Measurements from ENCODE around the gene MTHFD1L.

MTHFD1L gene

DNA sequence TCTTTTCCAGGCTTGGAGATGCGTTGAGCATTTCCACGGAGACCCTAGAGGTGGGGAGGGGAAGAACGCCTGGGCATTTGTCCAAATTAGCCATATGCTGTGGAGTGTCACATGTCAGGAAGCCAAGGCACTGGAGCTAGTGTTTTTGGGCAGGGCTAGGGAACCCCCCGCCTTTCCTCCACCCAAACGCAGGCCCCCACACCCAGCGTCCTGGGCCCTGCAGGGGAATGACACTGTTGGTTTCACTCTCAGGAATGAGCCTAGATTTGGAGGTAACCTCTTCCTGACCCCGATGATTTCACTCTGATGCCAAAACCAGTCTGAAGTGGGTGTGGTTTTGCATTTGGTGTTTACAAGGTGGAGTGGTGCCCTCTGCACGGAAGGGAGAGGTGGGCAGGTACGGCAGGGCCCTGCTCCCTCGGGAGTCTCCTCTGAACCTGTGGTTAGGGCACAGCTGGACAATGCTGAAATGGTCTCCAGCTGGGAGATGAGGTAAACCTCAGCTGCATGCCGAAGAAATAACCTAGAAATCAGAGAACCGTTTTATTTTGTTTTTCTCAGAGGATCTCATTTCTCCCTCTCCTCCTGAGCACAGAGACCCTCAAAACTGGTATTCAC is 29.5 kb downstream of the MTHFD1L start:
- no peak overlapping the region for H3K27ac ChIP-seq (ENCODE audit: low read depth, low read length)
- H3K36me3 ChIP-seq (ENCODE audit: control insufficient read depth in 5 of 5, insufficient read depth in 5 of 5, low read length in 5 of 5), result peaks cover 0 to 3% (median 0%) of the 10 kb centered on the region in 5 donors
- H3K9me3 ChIP-seq (ENCODE audit: control insufficient read depth in 5 of 5, low read length in 5 of 5), result no peaks in the 10 kb centered on the region
- H3K4me1 ChIP-seq (ENCODE audit: control insufficient read depth in 5 of 5, insufficient read depth in 5 of 5, low read length in 5 of 5), result peaks cover 0 to 35% (median 14%) of the 10 kb centered on the region in 5 donors
- H3K27me3 ChIP-seq (ENCODE audit: control insufficient read depth in 5 of 5, insufficient read depth in 4 of 5, low read length in 5 of 5), result no peaks in the 10 kb centered on the region
- no peak overlapping the region for H3K9ac ChIP-seq (ENCODE audit: low read length in 5 of 5)
- peak overlapping the region in 3 of 5 donors; percentile 14 to 48 (median 22) for H3K4me3 ChIP-seq (ENCODE audit: low read depth in 1 of 5, low read length in 5 of 5)

DNA sequence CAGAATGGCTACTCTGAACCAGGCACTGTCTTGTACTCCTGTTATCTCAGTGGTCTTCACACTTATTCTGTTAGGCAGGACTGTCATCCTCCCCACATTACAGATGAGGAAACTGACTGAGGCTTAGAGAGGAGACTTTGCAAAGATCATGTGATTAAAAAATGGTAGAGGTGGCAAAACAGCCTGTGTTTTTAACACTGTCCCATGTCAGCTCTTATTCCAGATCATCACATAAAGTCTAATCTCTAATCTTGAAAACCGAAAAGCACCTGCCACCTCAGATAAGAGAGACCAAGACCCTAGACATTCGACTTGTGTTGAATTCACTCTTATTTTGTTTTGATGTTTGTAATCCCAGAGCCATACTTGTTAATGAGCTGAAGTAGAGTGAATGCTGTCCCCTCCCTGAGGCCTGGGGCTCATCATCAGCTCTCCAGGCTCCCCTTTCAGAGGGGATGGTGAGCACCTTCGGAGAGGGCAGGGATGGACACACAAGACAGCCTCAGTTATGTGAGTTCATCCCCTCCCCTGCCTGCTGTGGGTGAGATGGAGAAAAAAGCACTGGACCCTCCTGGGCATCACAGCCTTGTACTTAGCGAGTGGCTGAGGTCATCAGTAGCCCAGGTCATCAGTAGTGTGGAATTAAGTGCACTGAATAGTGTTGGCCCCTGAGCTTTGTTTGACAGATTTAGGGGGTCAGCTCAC is 30.6 kb downstream of the MTHFD1L start:
- no peaks in the 10 kb centered on the region for H3K36me3 ChIP-seq (ENCODE audit: control insufficient read depth in 5 of 5, insufficient read depth in 5 of 5, low read length in 5 of 5)
- H3K4me1 ChIP-seq (ENCODE audit: control insufficient read depth in 5 of 5, insufficient read depth in 5 of 5, low read length in 5 of 5), result peaks cover 0 to 35% (median 14%) of the 10 kb centered on the region in 5 donors
- no peak overlapping the region for H3K9ac ChIP-seq (ENCODE audit: low read length in 5 of 5)
- no peaks in the 10 kb centered on the region for H3K9me3 ChIP-seq (ENCODE audit: control insufficient read depth in 5 of 5, low read length in 5 of 5)
- no peak overlapping the region for H3K27ac ChIP-seq (ENCODE audit: low read depth, low read length)
- no peaks in the 10 kb centered on the region for H3K27me3 ChIP-seq (ENCODE audit: control insufficient read depth in 5 of 5, insufficient read depth in 4 of 5, low read length in 5 of 5)
- H3K4me3 ChIP-seq (ENCODE audit: low read depth in 1 of 5, low read length in 5 of 5), result no peak overlapping the region

DNA sequence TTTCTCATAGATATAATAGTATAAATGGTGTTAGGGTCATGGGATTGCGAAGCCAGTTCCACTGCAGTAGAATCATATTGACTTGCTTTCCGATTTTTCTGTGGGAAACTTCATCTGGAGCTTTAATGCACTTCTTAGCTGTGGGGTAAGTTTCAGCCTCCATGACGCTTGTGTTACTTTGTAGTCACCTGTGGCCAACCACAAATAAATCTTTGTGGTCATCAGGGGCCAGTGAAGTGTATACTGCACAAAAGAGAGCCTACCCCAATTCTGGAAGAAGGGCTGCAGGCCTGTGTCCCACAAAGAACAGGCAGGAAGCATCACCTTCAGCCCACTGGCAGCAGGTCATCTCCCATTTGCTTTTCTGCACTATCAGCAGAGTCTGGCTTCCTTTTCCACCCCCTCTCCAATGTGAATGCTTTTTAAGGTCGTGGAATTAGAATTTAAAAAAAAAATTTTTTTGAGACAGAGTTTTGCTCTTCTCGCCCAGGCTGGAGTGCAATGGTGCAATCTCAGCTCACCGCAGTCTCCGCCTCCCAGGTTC is 32.0 kb downstream of the MTHFD1L start:
- H3K9me3 ChIP-seq (ENCODE audit: control insufficient read depth in 5 of 5, low read length in 5 of 5), result no peaks in the 10 kb centered on the region
- no peaks in the 10 kb centered on the region for H3K36me3 ChIP-seq (ENCODE audit: control insufficient read depth in 5 of 5, insufficient read depth in 5 of 5, low read length in 5 of 5)
- H3K4me3 ChIP-seq (ENCODE audit: low read depth in 1 of 5, low read length in 5 of 5), result no peak overlapping the region
- peaks cover 0 to 39% (median 19%) of the 10 kb centered on the region in 5 donors for H3K4me1 ChIP-seq (ENCODE audit: control insufficient read depth in 5 of 5, insufficient read depth in 5 of 5, low read length in 5 of 5)
- H3K9ac ChIP-seq (ENCODE audit: low read length in 5 of 5), result no peak overlapping the region
- no peak overlapping the region for H3K27ac ChIP-seq (ENCODE audit: low read depth, low read length)
- H3K27me3 ChIP-seq (ENCODE audit: control insufficient read depth in 5 of 5, insufficient read depth in 4 of 5, low read length in 5 of 5), result no peaks in the 10 kb centered on the region

DNA sequence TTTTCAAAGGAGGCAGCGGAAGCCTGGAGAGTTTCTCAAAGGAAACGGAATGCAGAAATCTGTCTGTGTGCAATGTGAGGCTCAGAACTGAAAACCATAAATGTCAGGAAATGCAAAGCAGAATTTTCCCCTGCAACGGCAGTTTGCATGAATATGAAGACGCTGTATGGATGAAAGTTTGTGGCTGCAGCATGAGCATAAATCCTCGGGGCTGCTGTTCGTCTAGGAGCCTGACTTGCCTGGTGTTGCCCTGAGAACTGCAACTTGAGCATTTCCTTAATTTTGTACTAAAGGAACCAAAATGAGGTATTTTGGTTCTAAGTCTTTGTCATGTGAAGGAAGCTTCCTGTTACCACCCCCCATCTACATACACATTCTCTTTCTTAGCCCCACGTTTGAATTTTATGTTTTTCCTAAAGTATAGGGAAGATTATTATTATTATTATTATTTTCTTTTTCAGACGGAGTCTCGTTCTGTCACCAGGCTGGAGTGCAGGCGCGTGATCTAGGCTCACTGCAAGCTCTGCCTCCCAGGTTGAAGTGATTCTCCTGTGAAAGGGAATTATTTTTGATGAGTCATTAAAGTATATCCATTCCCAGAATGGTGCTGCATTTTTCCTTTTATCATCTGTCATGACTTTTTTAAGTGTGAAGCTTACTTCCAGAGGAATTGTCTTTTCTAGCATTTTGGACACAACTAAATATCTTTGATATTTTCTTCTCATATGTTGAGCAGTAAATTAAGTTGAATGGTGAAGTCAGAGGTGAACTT is 33.1 kb downstream of the MTHFD1L start:
- H3K36me3 ChIP-seq (ENCODE audit: control insufficient read depth in 5 of 5, insufficient read depth in 5 of 5, low read length in 5 of 5), result no peaks in the 10 kb centered on the region
- H3K4me3 ChIP-seq (ENCODE audit: low read depth in 1 of 5, low read length in 5 of 5), result peak overlapping the region in 1 of 5 donors; percentile 25
- peaks cover 0 to 42% (median 30%) of the 10 kb centered on the region in 5 donors for H3K4me1 ChIP-seq (ENCODE audit: control insufficient read depth in 5 of 5, insufficient read depth in 5 of 5, low read length in 5 of 5)
- no peak overlapping the region for H3K27ac ChIP-seq (ENCODE audit: low read depth, low read length)
- no peaks in the 10 kb centered on the region for H3K27me3 ChIP-seq (ENCODE audit: control insufficient read depth in 5 of 5, insufficient read depth in 4 of 5, low read length in 5 of 5)
- no peaks in the 10 kb centered on the region for H3K9me3 ChIP-seq (ENCODE audit: control insufficient read depth in 5 of 5, low read length in 5 of 5)
- H3K9ac ChIP-seq (ENCODE audit: low read length in 5 of 5), result no peak overlapping the region

DNA sequence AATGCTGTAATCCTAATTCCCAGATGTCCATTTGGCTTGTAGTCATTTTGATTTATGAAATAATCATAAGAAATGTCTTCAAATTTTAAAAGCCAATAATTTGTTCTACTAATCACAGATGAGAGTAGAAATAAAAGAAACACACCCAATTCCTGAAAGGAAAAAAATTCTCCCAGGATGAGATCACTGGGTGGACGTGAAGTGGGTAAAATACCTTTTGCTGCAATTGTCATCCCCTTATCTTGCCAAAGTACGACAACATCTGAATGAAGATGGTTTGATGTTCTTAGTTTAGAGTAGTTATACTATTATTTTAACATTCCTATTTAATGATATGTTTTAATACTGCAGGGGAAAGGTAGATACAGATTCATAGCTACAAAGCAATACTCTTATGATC is 33.7 kb downstream of the MTHFD1L start:
- no peak overlapping the region for H3K4me3 ChIP-seq (ENCODE audit: low read depth in 1 of 5, low read length in 5 of 5)
- H3K27ac ChIP-seq (ENCODE audit: low read depth, low read length), result no peak overlapping the region
- peaks cover 0 to 42% (median 31%) of the 10 kb centered on the region in 5 donors for H3K4me1 ChIP-seq (ENCODE audit: control insufficient read depth in 5 of 5, insufficient read depth in 5 of 5, low read length in 5 of 5)

DNA sequence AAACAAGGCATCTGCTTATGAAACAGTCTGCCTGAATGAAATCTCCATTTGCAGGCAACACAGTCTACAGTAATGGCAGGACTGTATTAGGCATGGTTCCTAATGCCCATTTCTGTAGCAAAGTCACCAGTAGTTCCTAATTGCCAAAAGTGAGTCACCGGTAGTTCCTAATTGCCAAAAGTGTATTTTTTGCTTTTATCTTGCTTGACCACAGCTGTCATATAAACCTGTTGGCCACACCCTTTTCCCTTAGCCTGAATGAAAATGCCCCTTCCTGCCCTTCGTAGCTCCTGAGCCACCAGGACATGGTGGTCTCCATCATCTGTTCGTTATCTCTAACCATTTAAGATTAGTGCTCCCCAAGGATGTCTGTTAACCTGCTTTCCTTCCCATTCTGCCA is 34.5 kb downstream of the MTHFD1L start:
- Histone ChIP-seq H3K4me1 (ENCODE audit: control insufficient read depth in 5 of 5, insufficient read depth in 5 of 5, low read length in 5 of 5) (peaks cover 0 to 37% (median 27%) of the 10 kb centered on the region in 5 donors), H3K9me3 (ENCODE audit: control insufficient read depth in 5 of 5, low read length in 5 of 5) (no peaks in the 10 kb centered on the region), H3K9ac (ENCODE audit: low read length in 5 of 5) (no peak overlapping the region), H3K27me3 (ENCODE audit: control insufficient read depth in 5 of 5, insufficient read depth in 4 of 5, low read length in 5 of 5) (no peaks in the 10 kb centered on the region), H3K4me3 (ENCODE audit: low read depth in 1 of 5, low read length in 5 of 5) (no peak overlapping the region), H3K27ac (ENCODE audit: low read depth, low read length) (no peak overlapping the region), H3K36me3 (ENCODE audit: control insufficient read depth in 5 of 5, insufficient read depth in 5 of 5, low read length in 5 of 5) (no peaks in the 10 kb centered on the region)

More for the DNA sequence above, 33.7 kb downstream of the MTHFD1L start:
- Histone ChIP-seq H3K27me3 (ENCODE audit: control insufficient read depth in 5 of 5, insufficient read depth in 4 of 5, low read length in 5 of 5) (no peaks in the 10 kb centered on the region), H3K36me3 (ENCODE audit: control insufficient read depth in 5 of 5, insufficient read depth in 5 of 5, low read length in 5 of 5) (no peaks in the 10 kb centered on the region), H3K9ac (ENCODE audit: low read length in 5 of 5) (no peak overlapping the region), H3K9me3 (ENCODE audit: control insufficient read depth in 5 of 5, low read length in 5 of 5) (no peaks in the 10 kb centered on the region)

DNA sequence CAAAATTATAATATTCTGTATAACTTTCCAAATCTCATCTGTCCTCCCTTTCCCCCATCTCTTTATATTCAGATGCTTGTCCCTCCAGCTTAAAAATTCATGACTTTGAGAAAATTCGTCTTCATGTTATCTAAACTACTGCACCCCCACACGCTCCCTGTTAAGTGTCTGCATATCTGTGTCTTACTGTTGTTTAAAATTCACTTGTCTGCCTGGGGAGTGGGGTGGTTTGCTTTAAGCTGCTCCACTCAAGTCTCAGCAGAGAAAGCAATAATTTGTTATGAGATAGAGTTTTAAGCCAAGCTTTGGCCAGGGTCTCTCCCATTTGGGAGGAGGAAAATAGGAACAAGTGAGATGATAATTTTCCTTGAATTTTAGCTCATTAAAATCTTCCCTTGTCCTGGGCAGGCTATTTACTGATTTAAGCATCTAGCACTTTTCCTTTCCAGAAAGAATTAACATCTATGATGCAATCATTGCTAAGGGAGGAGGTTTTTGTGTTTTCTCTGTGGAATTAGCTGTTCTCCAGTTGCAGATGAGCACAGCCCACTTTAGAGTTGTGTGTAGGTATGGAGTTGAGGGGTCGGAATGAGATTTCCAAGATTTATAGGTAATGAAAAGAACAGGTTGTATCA is 36.8 kb downstream of the MTHFD1L start:
- Histone ChIP-seq H3K27ac (ENCODE audit: low read depth, low read length) (no peak overlapping the region), H3K9ac (ENCODE audit: low read length in 5 of 5) (no peak overlapping the region), H3K9me3 (ENCODE audit: control insufficient read depth in 5 of 5, low read length in 5 of 5) (no peaks in the 10 kb centered on the region), H3K4me3 (ENCODE audit: low read depth in 1 of 5, low read length in 5 of 5) (no peak overlapping the region), H3K27me3 (ENCODE audit: control insufficient read depth in 5 of 5, insufficient read depth in 4 of 5, low read length in 5 of 5) (no peaks in the 10 kb centered on the region), H3K36me3 (ENCODE audit: control insufficient read depth in 5 of 5, insufficient read depth in 5 of 5, low read length in 5 of 5) (no peaks in the 10 kb centered on the region), H3K4me1 (ENCODE audit: control insufficient read depth in 5 of 5, insufficient read depth in 5 of 5, low read length in 5 of 5) (peaks cover 0 to 33% (median 27%) of the 10 kb centered on the region in 5 donors)

DNA sequence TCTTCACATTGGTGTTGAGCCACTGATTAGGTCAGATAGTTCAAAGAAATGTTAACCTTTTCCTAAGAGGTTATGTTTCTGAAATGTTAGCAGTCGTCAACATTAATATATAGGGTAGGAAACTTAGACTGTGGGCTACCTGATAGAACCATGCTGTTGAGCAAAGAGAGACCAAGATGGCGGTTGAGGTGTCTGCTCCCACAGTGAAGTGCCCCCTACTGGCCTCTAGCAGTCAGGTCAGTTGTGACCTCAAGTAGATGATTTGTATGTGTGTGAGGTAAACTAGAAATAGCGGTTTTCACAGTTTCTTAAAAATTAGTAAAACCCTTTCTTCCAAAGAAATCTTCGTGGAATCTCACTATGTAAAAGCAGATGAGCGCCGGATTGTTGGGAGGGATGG is 40.3 kb downstream of the MTHFD1L start:
- Histone ChIP-seq H3K4me1 (ENCODE audit: control insufficient read depth in 5 of 5, insufficient read depth in 5 of 5, low read length in 5 of 5) (peaks cover 0 to 18% (median 13%) of the 10 kb centered on the region in 5 donors), H3K27ac (ENCODE audit: low read depth, low read length) (no peak overlapping the region), H3K9me3 (ENCODE audit: control insufficient read depth in 5 of 5, low read length in 5 of 5) (no peaks in the 10 kb centered on the region), H3K9ac (ENCODE audit: low read length in 5 of 5) (no peak overlapping the region), H3K4me3 (ENCODE audit: low read depth in 1 of 5, low read length in 5 of 5) (no peak overlapping the region), H3K27me3 (ENCODE audit: control insufficient read depth in 5 of 5, insufficient read depth in 4 of 5, low read length in 5 of 5) (no peaks in the 10 kb centered on the region), H3K36me3 (ENCODE audit: control insufficient read depth in 5 of 5, insufficient read depth in 5 of 5, low read length in 5 of 5) (no peaks in the 10 kb centered on the region)

DNA sequence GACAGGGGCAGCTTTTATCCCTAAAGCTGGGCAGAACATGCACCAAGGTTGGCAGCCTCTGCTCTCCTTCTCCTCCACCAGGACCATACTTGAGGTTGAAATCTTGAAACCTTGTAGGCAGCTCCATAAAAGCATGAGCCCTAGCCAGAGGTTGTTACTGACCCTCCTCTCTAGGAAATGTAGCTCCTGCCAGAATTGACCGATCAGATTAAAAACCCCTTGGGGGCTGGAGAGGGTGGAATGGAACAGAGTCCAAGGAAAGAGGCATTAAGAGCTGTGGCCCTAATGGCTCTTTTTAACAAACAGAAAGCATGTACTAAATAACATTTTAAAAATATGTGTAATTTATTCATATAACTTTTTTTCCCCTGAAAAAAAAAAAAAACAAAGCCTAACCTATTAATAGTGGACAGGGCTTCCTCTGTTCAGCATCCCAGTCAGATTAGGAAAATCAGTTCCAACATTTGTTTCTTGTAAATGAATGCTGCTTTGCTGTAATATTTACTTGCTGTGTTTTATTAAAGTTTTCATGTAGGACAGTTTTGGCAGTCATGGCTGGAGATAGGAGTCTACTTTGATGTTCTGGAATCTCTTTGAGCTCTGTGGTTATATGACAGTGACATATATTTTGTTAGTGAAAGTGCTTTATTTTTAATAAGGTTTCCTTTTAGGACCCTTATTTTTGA is 41.3 kb downstream of the MTHFD1L start:
- Histone ChIP-seq H3K9me3 (ENCODE audit: control insufficient read depth in 5 of 5, low read length in 5 of 5) (no peaks in the 10 kb centered on the region), H3K9ac (ENCODE audit: low read length in 5 of 5) (no peak overlapping the region), H3K4me1 (ENCODE audit: control insufficient read depth in 5 of 5, insufficient read depth in 5 of 5, low read length in 5 of 5) (peaks cover 0 to 18% (median 13%) of the 10 kb centered on the region in 5 donors), H3K4me3 (ENCODE audit: low read depth in 1 of 5, low read length in 5 of 5) (no peak overlapping the region), H3K27me3 (ENCODE audit: control insufficient read depth in 5 of 5, insufficient read depth in 4 of 5, low read length in 5 of 5) (no peaks in the 10 kb centered on the region), H3K27ac (ENCODE audit: low read depth, low read length) (no peak overlapping the region), H3K36me3 (ENCODE audit: control insufficient read depth in 5 of 5, insufficient read depth in 5 of 5, low read length in 5 of 5) (no peaks in the 10 kb centered on the region)

Data from subcutaneous abdominal adipose tissue (tissue), 5 donors.